Measurements from ENCODE around the gene FREM1.

Gene FREM1

DNA sequence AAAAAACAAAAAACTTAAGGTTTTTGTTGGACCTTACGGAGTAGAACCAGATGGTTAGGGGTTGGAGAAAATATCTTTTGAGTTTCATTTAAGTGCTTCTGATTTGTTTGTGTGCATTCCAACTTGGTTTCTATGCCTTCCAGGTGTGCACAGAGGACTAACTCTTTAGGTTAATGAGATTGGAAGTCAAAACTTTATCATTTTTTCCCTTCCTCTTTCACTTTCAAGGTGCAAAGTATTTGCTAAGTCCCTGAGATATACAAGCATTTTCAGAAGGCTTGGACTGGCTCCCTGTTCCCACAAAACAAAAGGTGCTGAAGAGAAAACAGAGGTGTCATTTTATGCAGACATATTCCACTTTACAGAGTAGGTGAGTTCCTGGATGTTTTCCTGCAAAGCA is 157.4 kb downstream of the FREM1 start:
- DNase-seq: no peak

DNA sequence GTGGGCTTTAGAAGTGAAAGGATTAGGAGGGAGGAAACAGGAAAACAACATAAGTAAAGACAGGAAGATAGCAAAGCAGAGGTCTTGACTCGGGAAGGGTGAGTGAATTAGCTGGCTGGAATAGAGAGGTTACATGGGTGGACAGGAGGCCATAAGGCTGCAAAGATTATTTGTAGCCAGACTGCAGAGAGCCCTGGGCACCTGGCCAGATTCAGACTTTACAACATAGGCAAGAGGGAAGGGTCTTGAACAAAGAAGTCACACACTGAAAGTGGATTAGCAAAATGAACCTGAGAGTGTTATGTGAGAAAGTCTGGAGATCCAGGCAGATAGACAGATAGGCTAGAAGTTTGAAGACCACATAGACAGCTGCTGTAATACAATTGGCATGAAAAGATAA is 158.0 kb downstream of the FREM1 start:
- DNase-seq: peak; percentile 71

DNA sequence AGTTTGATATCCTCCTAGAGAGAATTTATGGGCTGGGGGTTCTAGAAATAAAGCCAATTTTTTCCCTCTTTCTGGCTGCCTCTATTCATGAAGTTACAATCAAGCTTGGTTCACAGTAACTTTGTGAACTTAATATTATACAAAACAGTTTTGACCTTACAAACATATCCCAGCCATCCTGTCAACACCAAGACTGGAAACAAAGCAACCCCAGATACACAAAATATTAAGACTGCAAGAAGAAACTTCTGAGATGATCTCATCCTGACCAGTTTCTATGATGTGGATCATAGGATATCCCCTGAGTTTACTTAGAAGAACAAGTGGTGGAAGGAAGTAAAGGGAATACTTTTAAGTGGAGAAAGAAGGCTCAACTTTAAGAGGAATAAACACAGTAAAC is 159.4 kb downstream of the FREM1 start:
- DNase-seq: no peak

DNA sequence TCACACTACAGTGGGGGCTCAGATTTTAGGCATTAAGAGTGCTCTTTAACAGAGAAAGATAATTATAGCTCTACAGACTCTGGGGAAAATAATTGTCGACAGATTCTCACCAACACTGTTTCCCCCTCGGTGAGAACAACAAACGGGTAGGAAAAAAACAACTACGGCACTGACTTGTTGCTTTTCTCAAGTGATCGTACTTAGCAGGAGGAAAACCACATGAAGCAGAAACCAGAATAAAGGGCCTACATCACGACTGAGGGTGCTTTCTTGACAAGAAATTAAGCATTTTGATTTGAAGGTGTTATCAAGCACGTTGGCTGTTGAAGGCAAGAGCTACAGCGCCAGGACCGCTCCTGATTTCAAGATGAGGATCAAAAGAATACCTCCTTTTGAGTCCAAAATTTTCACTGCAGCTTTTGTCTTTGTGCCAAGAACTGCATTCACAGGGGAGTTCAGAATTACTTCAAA is 160.5 kb downstream of the FREM1 start:
- DNase-seq: peak; percentile 77

DNA sequence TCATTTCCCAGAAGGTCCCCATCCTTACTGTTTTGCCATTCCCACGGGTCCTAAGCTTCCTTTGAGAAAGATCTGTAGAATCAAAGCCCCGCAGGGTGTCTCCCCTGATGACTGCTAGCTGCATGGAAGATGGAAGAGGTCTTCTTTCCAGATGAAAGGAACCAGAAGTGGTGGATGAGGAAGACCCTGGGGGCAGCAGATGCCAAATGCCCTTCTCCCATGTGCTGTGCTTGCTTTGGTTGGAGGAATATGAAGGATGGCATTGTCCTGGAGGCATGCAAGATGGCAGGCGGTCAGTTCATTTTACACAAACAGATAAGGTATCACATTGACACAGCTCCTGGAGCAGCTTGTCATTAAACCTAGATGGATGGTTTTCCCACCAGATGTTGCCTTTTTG is 161.9 kb downstream of the FREM1 start:
- DNase-seq: no peak

DNA sequence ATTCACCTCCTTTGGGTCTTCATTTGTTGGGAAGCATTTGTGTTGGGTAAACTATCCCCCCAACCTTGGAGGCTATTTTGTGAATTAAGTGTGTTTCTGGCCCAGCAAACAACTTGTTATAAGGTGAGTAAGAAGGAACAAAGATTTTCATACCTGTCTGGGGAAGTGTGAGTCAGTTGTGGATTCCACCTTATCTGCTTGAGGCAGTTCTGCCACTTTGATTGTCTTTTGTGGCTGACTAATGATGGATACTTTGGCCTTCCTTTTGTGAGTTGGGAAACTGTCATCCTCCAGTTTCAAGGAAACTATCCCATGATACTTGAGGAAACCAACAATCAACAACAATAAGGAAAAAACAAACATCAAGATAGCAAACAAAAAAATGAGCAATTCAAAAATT is 163.1 kb downstream of the FREM1 start:
- no peak for DNase-seq

DNA sequence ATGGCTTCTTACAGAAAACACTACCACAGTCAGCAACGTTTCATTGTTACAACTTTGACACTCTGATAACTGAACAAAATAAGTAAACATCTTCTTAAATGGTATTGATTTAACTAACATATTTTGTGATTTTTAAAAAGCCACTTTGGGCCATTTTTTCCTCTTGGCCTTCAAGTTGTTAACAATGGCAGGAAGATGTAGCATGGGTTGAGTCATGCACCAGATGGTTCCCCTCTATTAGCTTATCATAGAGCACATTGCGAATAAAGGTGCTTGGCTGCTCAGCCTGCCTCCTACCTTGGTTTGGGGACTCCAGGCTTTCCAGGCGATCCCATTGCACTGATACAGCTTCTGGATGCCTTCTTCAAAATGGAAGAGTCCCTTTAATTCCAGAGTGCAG is 163.6 kb downstream of the FREM1 start:
- DNase-seq: no peak

DNA sequence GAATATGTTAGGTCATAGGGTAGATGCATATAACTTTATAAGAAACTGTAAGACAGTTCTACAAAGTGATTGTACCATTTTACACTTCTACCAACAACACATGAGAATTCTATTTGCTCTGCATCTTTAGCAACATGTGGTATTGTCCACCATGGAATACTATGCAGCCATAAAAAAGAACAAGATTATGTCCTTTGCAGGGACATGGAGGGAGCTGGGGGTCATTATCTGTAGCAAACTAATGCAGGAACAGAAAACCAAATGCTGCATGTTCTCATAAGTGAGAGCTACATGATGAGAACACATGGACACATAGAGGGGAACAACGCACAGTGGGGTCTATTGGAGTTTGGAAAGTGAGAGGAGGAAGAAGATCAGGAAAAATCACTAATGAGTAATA is 165.5 kb downstream of the FREM1 start:
- DNase-seq: no peak

DNA sequence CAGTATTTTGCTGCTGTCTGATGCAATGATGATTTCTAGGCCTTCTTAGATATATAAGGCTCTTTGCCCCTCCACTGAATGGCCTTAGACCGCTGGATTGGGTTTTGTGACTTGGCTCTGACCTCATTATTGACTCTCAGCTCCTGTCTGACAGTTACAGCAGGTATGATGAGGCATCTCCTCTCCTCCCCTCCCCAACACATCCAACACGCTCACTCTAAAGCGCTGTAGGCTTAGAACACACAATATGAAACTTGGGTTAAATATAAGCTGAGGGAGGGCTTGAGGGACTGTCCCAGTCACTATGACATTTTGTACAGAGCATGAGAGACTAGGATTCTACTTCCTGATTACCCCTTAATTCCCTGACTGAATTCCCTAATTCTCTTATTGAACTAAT is 168.9 kb downstream of the FREM1 start:
- DNase-seq: no peak

DNA sequence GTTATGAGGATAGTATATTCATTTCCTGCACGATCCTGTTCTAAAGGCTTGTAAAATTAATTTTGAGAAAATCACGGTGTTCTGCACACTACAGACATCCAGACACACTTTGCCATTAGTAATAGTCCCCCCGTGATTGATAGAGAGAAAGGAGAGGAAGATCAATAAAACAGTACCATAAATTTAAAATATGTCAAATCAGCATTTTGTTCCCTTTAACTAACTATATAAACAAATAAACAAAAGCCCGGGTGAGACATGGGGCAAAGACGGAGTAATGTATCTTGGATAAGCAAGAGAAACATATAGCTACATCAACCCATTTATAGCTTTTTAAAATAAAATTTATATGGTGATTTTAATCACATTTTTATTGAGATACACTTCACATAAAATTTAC is 177.1 kb downstream of the FREM1 start:
- no peak for DNase-seq

DNA sequence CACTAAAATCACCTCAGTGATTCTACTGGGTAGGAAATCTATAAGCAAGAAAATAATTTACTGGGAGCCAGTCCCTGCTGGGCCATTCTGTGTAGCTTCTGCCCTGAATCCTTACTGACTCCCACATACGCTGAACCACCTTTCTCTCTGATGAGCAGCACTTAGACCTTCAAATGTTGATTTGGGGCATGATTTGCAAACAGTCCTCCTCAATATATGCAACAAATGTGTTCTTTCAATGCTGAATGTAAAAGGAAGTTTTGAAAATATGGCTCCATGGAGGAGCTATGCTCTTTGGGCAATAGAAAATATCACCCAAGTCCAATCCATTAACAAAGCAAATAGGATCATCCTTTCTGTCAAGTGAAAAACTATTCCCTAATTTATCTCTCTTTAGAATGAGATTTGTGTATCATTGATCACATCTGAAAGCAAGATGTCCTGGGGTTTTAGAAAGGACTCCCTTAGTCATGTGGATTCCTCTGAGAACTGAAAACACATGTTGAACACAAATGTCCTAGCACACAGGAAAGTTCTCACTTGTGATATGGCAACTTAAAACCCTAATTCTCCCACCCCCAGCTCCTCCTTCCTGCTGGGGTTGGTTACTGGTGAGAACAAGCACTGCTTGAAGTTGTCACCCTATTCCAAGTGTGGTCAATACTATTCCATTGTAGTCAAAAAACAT is 178.8 kb downstream of the FREM1 start:
- DNase-seq: no peak

DNA sequence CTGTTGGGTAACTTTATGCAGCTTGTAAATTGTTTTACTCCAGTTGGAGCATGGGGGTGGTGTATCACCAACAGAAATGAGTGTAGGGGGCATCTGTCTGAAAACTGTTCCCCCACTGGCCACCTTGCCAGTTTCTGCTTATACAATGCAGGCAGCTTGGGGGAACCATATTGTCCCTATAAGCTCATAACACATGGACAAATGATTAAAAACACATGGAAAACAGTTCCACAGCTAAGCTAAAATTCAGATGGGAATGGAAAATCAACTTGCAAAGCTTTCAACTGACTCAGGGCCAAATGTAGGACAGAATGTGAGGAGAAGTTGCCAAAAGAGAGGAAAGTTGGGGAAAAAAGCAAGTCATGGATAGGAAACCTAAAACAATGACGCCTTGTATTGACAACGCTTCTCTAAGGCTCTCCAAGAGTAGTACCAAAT is 179.7 kb downstream of the FREM1 start:
- no peak for DNase-seq

DNA sequence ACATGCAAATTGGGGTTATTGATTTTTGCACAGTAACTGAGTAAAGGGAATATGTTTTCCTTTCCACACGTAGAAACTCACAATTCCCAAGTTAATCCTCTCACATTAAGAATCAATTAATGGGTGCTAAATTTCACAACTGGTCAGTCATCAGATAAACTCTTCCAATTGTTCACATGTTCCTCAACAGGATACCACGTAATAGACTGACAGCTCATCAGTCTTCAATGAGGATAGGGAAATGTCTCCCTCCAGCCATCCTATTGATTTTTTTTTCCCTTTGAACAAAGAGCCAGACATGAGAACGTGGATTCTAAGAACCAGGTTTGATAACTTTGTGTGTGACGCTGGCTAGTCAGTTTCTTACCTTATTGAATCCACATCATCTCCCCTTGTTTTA is 186.9 kb downstream of the FREM1 start:
- no peak for DNase-seq

DNA sequence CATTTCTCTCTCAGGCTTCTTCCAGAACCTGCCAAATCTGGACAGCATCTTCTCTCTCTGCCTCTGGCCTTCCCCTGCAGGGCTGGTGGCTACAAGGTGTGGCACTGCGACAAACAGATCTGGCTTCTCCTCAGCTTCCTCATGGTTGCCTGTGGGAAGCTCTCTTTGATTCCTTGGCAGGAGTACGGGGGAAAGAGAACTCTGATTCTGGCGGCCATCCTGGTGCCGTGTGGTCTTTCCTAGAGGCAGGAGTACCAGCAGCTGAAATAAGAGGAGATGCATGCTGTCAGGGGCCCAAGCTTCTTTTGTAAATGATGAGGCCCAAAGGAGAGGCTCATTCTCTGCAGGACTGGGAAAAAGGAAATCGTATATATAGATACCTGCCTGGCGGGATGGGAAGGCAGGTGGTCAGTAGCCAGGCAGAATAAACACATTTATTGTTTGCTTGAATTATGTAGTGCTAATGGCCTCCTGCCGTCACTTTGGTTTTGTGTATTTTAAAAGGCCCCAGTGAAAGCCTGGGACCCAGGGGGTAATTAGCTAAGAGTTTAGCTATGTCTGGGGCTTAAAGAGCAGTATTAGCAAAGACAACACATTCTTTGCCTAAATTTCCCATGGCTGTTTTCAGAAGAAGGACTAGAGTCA is 187.7 kb downstream of the FREM1 start, which contains the start of gene CER1:
CER1 (minus strand) TSS at position 343 of the 645 bp plus-strand sequence; CDS start at position 282, 61 bp downstream.
- no peak for DNase-seq

DNA sequence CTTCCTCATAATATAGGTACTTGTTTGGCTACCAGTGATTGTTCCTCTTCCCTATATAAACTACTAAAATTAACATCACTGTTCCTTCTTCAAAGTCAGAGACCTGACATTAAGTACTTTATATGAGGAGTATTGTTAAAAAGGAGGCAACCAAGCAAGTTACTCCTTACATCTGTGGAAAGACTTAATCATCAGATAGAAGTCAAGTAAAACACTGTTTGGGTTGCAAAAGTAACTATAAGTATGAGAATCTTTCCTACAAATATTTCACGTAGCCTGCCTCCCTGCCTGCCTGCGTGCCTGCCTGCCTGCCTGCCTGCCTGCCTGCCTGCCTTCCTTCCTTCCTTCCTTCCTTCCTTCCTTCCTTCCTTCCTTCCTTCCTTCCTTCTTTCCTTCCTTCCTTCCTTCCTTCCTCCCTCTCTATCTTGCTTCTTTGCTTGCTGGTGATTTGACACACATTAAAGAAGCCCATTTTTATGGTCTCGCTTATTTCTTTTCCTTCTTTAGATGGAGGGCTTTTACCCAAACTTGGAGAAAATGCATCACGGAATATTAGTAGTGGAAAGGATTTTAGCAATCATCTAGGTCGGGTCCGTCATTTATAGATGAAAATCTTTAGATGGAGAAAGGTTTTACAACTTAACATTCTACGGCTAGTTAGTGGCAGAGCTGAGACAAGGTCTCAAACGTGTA is 190.9 kb downstream of the FREM1 start:
- no peak for DNase-seq

DNA sequence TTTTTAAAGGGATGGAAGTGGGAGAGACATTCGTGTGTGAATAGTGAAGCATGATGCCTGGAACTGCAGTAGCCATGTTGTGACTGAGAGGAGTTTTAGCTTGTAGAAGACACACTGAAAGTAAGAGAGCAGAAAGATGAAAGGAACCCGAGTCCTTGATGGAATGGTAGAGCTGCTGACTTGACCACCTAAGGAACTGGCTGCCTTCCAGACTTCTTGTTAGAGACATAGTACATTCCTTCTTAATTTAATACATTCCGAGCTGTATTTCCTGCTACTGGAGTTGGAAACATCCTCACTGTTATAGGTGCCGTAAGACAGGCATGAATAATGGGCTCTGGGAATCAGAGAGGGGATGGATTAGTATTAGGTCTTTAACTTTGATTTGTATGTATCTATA is 195.1 kb downstream of the FREM1 start:
- no peak for DNase-seq

DNA sequence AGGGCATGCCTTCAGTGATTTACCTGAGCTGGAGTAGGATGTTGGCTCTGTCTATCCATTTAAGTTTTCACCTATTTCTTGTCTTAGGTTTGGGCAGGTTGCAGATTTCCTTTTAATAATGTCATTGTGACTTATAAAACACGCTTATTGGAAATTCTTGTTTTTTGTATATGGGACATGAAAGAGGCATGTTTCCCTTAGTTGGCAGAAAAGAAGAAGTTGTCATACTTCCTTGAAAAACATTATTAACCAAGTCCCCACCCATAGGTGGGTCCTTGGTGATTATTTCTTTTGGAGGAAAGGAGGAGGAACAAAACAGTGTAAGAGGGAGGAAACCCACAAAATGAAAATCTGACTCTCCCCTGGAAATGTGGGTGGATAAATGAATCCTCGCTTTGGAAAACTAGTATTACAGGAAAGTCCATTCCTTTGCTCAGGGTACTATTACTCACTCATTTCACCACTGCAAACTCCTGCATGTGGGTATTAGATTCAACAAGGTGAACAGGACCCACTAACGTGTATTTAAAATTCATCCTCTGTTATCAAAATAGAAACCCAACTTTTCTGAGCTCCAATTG is 197.0 kb downstream of the FREM1 start:
- no peak for DNase-seq

DNA sequence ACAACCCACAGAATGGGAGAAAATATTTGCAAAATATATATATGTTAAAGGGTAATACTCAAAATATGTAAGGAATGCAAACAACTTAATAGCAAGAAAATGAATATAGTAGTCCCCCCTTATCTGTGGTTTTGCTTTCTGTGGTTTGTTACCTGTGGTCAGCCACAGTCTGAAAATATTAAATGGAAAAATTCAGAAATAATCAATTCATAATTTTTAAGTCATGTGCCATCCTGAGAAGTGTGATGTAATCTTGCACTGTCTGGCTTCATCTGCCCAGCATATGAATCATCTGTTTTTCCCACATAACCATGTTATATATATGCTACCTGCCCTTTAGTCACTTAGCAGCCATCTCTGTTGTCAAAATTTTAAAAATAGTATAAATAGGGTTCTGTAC is 199.4 kb downstream of the FREM1 start:
- DNase-seq: no peak

DNA sequence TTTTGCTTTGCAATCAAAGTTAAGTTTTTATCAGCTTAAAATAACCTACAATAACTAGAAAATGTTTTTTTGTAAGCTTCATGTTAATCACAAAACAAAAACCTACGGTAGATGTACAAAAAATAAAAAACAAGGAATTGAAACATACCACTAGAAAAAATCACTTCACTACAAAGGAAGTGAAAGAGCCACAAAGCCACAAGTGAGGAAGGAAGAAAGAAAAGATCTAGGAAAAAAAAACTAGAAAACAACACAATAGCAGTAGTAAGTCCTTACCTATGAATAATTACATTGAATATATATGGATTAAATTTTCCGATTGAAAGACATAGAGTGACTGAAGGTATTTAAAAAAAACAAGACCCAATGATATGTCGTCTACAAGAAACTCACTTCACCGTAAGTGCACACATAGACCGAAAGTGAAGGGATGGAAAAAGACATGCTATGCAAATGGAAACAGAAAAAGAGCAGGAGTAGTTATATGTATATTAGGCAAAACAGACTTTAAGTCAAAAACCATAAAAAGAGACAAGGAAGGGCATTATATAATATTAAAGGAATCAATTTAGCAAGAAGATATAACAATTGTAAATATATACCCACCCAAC is 203.6 kb downstream of the FREM1 start:
- no peak for DNase-seq

DNA sequence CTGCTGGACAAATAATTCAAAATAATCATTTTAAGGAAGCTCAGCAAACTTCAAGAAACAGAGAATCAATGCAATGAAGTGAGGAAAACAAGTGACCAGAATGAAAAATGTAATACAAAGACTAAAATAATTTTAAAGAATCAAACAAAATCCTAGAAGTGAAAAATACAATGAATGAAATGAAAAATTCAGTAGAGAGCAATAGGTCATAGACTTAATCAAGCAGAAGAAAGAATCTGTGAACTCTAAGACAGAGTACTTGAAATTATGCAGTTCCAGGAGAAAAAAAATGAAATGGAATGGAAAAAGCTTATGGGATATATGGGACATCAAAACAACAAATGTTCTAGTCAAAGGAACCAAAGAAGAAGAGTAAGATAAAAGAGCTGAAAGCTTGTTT is 205.1 kb downstream of the FREM1 start:
- no peak for DNase-seq

DNA sequence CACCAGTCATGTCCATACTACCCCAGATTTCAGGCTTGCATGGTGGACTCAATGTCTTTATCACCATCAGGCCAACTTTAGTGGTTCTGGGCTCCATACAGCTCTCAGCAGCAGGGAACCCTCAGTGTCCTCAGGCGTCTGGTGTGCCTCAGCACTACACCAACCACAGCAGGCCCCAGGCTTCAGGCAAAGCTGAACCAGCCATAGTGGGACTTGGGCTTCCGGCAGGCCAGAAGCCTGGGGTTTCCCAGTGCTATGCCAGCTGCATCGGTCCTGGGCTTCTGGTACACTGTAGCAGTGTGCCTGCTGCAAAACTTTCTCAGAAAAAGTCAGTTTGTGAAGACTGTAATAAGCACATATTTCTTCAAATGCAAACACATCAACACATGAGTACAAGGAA is 205.9 kb downstream of the FREM1 start:
- DNase-seq: no peak

DNA sequence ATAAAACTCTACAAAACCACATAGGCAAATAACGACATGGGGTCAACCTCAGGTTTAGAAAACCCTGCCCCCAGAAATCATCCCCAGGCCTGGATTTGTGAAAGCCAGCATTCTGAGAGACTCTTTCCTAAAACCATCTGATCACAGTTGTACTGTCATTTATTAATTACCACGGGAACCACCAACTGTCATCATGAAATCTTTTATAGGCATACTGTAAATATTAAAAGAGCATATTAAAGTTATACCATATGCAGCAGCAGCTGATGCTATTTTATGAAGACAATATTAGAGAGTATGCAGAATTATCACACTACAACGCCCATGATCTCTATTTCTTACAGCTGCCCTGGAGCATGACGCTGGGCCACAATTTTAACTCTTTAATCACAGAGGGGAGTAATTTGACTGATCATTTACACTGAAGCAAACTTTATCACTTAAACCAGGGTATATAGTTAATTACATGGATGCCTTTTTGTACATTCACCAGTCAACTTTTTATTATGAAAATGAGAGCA is 208.0 kb downstream of the FREM1 start:
- no peak for DNase-seq

DNA sequence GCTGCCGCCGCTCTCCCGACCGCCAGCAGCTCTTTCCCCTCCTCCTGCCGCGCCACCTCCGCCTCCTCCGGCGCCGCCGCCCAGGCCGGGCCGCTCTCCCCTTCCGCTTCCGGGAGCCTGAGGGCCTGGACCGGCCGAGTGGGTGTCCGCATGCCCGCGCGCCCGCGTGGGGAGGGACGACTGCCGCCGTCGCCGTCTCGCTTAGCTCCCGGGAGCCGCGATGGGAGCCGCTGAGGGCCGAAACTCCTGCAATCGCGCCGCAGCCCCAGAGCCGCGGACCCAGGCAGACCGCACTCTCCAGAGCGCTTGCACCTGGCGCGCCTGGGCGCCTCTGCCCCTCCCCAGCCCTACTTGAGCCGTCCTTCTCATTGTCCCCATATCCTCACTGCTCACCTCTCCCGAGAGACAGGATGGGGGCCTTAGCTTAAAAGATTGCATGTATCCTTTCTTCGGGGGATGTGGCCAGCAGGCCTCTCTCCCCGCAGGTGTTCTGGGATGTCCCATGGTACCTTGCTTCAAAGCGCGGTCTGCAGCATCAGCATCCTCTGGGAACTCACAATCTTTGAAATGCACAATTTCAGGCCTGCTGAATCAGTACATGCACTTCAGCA is 216.9 kb downstream of the FREM1 start, which contains the start of gene ZDHHC21:
ZDHHC21 (minus strand) TSS at position 182 of the 611 bp plus-strand sequence. CDS start 19,092 bp downstream, outside the sequence.
- DNase-seq: peak; percentile 77
